Effector CD4-positive, alpha-beta T cell (primary cell): Measurements from ENCODE around the gene PALS1.
A peak's percentile ranks its signal among the peaks of the same experiment; 100 is the strongest.

Experiments used
- DNase-seq: peaks from one replicate; pipeline ENCODE4 v3.0.0-alpha.2; 2020
- total RNA-seq: gene quantifications from one replicate; lab custom pipeline; 2026; lab: John Stamatoyannopoulos, UW

PALS1 gene
- total RNA-seq, result 19.5 reads per million, percentile 46 among the genes with 10 or more reads in this experiment

GRCh38 chr14:67241411-67242167 lies at the start of gene PALS1:
TSS of gene PALS1 (plus strand) at chr14:67241435. CDS start at chr14:67279171, 37,736 bp downstream.
- DNase-seq, result no peak

- no peak for DNase-seq
Observed at GRCh38 chr14:67191768-67192290, 49.4 kb upstream of the PALS1 start.

GRCh38 chr14:67192366-67192765 lies 48.9 kb upstream of the PALS1 start:
- no peak for DNase-seq

DNA sequence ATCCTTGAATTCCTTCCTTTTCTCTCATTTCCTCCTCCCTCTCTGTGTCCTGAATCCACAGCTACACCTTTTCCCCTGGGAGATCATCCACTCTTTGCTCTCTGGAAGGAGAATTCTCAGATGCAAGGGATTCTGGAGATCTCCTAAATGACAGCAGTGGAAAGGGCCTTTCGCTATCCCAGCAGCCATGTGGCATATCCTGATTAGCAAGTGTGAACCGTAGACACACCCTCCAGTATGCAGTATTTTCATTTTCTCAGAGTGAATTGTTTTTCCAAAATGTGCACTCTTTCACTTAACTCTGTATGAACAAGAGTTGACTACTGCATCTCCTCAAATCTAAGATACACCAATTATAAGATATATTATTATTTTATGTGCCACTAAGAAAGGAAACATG lies 46.0 kb upstream of the PALS1 start:
- DNase-seq, result no peak

GRCh38 chr14:67199016-67199415 lies 42.2 kb upstream of the PALS1 start:
- no peak for DNase-seq

DNA sequence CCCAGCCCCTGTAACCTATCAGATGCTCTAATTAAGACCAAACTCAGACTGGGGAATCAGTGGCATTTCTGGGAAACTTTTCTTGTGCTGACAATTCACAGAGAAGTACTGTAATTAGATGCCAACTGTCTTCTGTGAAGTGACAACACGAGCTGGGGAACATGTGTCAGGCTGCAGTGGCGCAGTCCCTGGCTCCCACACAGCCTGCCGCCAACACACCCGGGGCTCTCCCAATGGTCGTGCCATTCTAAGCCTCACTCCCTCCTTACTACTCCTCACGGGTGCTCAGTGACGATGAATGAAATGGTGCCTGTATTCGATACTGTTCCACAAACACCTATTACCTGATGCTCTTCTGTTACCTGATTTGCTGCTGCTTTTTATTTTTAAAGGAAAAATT lies 33.4 kb upstream of the PALS1 start:
- no peak for DNase-seq

DNA sequence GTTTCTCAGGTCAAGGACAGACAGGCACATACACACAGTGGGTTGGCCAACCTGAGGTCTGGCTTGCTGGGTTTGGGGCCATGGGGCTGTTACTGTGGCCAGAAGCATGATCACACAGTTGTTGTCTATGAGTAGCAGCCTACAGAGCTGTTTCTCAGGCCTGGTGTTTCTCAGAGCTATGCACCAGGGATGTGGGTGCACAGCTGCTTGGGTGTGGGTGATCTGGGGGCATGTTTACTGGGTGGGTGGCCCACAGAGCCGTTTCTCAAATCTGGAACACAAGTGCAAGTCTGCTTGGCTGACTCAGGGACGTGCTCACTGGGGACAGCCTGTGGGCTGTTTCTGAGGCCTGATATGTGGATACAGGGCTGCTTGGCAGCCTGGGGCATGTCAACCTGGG lies 23.1 kb upstream of the PALS1 start:
- DNase-seq, result no peak

DNA sequence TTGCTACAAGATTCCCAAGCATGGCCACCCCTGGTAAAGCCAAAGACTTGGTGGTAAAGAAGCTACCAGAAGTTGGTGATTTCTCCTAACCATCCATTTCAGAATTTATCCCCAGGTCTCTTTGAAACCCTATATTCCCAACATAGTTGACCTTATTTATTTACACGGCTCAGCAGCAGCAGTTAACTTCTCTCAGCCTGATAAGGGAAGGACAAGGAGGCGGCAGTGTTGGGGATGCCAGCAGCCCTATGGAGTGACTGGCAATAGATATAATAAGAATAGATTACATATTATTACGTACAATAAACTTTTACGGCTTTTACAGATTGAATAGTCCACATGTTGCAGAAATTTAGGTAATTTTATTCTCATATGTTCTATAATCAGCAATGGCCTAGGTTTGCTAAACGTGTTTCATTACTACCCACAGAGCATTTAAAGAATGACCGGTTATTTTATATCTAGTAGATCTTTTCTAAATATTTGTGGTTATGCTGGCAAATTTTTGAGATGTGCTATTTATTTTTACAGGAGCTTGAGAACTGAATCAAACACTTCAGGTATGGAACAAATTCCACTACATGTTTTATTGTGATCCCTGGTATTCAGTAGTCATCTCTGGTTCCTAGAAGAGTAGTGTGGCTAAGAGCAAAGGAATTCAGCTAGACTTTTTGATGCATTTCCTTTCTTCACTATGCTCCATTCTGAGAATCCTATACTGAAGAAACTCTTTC lies 19.8 kb upstream of the PALS1 start:
- DNase-seq, result no peak

GRCh38 chr14:67221982-67222328 lies 19.3 kb upstream of the PALS1 start:
- DNase-seq, result no peak

DNA sequence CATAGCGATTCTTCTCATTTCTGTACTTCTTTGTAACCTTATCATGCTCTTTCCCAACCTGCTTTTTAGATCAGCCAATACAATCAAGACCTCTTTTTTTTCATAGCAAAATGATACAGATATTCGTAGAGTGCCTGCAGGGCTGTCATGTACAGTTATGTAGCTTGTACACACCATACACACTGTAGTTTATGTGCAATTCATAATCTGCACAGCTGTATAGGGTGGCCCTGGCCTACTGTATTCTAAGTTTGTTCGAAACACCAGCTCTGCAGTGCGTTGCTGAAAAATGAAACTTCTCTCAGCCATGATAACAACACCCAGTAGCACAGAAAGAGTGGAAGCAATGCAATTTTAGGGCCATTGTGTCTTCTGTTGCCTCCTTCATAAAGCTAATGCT lies 15.7 kb upstream of the PALS1 start:
- DNase-seq, result no peak

- DNase-seq, result no peak
Observed at GRCh38 chr14:67228325-67228984, 12.8 kb upstream of the PALS1 start.

- DNase-seq, result no peak
Observed at GRCh38 chr14:67232066-67232465, 9.2 kb upstream of the PALS1 start.

DNA sequence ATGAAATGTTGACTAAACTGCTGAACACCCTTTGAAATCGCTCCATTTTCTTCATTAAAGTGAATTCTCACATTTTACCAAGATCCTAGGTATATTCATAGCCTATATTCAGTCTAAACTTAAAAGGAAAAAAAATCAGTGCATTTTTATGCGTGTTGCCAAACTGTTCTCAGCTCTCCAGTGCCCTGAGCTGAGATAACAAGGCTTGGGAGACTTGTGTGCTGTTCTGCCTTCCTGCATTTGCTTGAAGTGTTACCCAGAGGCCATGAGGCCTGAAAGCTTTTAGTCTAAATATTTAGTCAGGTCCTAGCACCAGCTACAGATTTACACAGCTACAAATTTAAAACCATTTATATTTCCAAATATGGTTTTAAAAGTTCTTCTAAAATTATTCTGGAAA lies 8.6 kb upstream of the PALS1 start:
- DNase-seq, result no peak

- no peak for DNase-seq
Observed at GRCh38 chr14:67237591-67237990, 3.6 kb upstream of the PALS1 start.

GRCh38 chr14:67239582-67239981 lies 1.7 kb upstream of the PALS1 start:
- no peak for DNase-seq

DNA sequence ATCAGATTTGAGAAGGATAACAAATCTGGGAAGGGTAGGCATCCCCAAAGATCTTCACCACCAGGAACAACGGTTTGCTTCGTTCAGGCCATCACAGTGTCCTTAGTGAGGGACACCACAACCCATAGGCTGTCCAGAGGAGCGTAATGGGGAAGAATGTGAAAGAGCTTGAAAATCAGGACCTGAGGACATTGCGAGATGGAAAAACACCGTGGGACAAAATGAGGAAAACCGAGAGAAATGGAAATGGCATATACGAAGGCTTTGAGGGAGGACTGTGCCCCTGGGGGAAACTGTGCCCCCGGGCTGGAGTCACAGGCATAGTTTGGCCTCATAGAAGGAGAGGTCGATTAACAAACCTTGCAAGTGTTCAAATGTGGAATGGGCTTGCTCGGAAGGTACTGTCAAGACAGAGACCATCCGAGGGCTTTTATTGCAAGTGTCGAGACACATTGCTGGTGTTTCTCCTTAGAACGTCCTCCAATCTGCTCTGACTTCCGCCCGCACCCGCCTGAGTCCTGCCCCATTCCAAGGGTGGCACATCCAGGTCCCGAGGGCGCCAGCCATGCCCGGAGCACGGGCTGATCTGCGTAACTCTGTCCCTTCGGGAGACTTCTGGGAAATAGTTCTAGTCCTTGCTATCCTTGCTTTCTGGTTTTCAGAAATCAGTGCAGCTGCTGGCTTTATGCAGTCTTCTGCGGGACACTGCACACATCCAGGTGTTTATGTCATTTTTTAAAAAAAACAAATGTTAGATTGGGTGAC lies 885 bp upstream of the PALS1 start:
- DNase-seq, result peak; percentile 24

DNA sequence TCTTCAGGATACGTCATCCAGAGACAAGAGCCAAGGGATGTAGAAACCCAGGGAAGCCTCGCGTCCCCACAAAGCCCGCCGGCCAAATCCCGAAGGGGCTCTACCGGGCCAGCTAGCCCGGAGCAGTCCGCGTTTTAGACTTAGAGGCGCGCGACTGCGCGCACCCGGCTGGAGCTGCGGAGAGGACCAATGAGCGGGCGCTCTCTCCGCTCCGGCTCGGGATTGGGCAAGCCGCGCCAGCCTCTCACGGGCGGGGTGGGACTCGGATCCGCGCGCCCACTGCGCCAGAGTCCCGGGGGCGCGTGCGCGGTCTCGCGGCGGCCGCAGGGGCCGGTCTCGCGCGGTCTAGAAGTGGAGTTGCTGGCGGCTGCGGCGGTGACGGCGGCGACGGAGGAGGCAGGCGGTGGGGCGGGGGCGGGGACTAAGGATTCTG lies 241 bp upstream of the PALS1 start:
- DNase-seq, result peak; percentile 85

DNA sequence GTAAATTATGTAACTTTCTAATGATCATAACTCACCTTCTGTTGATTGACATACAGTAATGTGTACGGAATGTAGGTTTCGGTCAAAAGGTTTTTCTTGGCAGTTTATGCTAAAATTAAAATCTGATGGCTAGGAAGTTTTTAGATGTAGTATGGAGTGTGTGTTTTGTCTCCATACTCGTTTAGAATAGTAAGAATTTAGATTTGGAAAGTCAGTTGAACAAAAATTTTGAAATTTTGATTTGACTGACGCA lies 859 bp downstream of the PALS1 start:
- DNase-seq, result no peak

- DNase-seq, result no peak
Observed at GRCh38 chr14:67245104-67245503, 3.9 kb downstream of the PALS1 start.

GRCh38 chr14:67251573-67252226 lies 10.5 kb downstream of the PALS1 start:
- no peak for DNase-seq

DNA sequence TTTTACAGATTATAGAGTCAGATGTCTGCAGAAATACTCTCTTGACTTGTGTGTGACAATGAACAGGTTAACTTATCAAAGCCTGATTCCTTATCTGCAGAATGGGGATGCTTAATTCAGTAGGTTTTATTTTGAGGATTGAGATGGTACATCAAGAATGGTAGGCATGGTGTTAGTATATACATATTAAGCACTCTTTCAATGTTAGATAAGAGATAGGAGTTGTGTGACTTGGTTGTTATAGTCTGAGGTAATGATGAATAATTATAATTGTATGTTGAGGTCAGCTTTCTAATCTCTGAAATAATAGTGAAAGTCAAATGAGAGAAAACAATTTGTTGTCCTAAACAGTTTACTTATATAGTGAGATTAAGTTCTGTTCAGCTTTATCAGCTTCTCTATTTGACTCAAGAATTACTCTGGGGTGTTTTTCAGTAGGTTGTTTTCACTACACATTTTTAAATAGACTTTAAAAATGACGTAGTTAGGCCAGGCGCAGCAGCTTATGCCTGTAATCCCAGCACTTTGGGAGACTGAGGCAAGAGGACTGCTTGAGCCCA lies 11.9 kb downstream of the PALS1 start:
- DNase-seq, result no peak

GRCh38 chr14:67257906-67258305 lies 16.7 kb downstream of the PALS1 start:
- no peak for DNase-seq
